Measurements from ENCODE around the gene RNF26.

- no peak for TF ChIP-seq NR2C2 (CRISPR knock-in tag; IDR thresholded peaks at IDR 0.05)
- no peak for TF ChIP-seq MAX (CRISPR knock-in tag; IDR thresholded peaks at IDR 0.05)
- no peak for TF ChIP-seq NFYB (CRISPR knock-in tag; conservative IDR thresholded peaks at IDR 0.05; ENCODE audit: low read depth)
- no peak for TF ChIP-seq GTF2I (CRISPR knock-in tag; conservative IDR thresholded peaks at IDR 0.05)
- no peak for TF ChIP-seq ATF3 (CRISPR knock-in tag; conservative IDR thresholded peaks at IDR 0.05)
- TF ChIP-seq TEAD1 (CRISPR knock-in tag; IDR thresholded peaks at IDR 0.05) = no peak
Observed at GRCh38 chr11:119335091-119335654, 846 bp downstream of the RNF26 start.
